ENCODE data around the gene CDC14A. TPM values are rescaled to one million over a fixed set of nuclear protein-coding genes. Genes with fewer than 3 reads are reported as not detected.

The CDC14A gene
- total RNA-seq, 1 donor from 2014 or later: 17.8 TPM

DNA sequence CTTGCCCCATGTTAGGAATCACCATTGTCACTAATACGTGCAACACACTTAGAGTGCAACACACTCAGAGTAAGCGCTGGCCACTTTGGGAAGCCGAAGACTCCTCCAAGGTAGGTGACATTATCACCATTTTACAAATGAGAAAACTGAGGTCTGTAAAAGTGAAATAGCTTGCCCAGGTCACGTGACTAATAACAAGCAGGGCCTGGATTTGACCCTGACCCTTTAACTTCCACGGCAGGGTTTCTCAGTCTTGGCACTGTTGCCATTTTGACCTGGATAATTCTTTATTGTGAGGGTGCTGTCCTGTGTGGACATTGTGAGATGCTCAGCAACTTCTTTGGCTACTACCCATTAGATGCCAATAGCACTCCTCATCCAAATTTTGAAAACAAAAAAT is 177.8 kb downstream of the CDC14A start:
- Histone ChIP-seq H3K27me3 (ENCODE audit: low read depth) (no peaks in the 10 kb centered on the region), H3K4me1 (peaks cover 30% of the 10 kb centered on the region), H3K9me3 (no peaks in the 10 kb centered on the region), H3K4me3 (no peak overlapping the region), H3K27ac (no peak overlapping the region), H3K36me3 (no peaks in the 10 kb centered on the region)
- ATAC-seq: no peak
- intact Hi-C loops (cut with DNase I): no loop called here
- DNase-seq: no peak
- TF ChIP-seq, protein P1, sequence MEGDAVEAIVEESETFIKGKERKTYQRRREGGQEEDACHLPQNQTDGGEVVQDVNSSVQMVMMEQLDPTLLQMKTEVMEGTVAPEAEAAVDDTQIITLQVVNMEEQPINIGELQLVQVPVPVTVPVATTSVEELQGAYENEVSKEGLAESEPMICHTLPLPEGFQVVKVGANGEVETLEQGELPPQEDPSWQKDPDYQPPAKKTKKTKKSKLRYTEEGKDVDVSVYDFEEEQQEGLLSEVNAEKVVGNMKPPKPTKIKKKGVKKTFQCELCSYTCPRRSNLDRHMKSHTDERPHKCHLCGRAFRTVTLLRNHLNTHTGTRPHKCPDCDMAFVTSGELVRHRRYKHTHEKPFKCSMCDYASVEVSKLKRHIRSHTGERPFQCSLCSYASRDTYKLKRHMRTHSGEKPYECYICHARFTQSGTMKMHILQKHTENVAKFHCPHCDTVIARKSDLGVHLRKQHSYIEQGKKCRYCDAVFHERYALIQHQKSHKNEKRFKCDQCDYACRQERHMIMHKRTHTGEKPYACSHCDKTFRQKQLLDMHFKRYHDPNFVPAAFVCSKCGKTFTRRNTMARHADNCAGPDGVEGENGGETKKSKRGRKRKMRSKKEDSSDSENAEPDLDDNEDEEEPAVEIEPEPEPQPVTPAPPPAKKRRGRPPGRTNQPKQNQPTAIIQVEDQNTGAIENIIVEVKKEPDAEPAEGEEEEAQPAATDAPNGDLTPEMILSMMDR (IDR thresholded peaks at IDR 0.05): no peak

DNA sequence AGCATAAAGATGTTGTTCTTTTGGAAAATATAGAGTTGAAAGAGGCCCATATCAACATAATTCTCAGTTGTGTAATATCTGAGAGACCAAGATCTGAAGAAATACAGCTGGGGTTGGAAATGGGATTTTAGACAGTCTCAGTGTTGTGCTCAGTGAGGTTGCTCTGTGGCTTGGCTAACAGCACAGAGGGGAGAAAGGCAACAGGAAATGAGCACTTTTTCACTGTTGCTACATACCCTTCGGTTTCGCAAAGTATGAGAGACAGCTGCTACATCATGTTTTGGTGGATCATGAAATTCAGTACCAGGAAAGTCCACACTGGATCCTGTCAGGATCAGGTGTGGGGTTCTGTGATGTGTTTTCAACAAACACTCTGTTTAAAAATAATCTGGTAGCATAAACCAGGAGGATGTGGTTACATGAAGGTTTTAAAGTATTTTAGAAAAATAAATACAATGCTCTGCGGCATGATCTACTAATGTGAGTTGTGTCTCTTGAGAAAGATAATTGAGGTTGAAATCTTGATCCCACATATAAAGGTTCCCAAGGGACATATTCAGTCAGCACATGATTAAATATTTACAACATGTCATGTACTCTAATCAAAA is 178.7 kb downstream of the CDC14A start:
- peaks cover 36% of the 10 kb centered on the region for H3K4me1 ChIP-seq
- H3K27ac ChIP-seq: no peak overlapping the region
- no peaks in the 10 kb centered on the region for H3K9me3 ChIP-seq
- H3K27me3 ChIP-seq (ENCODE audit: low read depth): peaks cover 4% of the 10 kb centered on the region
- TF ChIP-seq, protein P1 (IDR thresholded peaks at IDR 0.05): no peak
- peak; percentile 87 to 90 for ATAC-seq
- intact Hi-C loops (cut with DNase I): no loop called here
- no peaks in the 10 kb centered on the region for H3K36me3 ChIP-seq
- no peak for DNase-seq
- no peak overlapping the region for H3K4me3 ChIP-seq

DNA sequence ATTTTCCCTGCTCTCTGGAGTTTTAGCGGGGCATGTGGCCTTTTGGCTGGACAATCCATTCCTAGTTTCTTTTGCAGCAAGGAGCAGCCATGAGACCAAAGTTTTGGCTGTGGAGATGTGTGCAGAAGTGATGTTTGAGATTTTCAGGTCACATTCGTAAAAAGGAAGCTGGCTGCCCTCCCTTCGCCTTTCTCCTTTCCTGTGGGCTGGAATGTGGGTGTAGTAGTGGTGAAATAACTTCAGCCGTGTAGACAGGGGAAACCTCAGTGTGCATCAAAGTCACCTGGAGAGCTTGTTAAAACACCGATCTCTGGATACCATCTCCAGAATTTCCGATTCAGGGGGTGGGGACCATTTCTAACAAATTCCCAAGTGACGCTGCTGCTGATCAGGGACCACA is 180.3 kb downstream of the CDC14A start:
- H3K27me3 ChIP-seq (ENCODE audit: low read depth): peaks cover 5% of the 10 kb centered on the region
- no peak overlapping the region for H3K4me3 ChIP-seq
- DNase-seq: no peak
- peaks cover 38% of the 10 kb centered on the region for H3K4me1 ChIP-seq
- intact Hi-C loops (cut with DNase I): no loop called here
- ATAC-seq: no peak
- TF ChIP-seq, protein P1 (IDR thresholded peaks at IDR 0.05): no peak
- no peak overlapping the region for H3K27ac ChIP-seq
- H3K9me3 ChIP-seq: no peaks in the 10 kb centered on the region
- no peaks in the 10 kb centered on the region for H3K36me3 ChIP-seq

DNA sequence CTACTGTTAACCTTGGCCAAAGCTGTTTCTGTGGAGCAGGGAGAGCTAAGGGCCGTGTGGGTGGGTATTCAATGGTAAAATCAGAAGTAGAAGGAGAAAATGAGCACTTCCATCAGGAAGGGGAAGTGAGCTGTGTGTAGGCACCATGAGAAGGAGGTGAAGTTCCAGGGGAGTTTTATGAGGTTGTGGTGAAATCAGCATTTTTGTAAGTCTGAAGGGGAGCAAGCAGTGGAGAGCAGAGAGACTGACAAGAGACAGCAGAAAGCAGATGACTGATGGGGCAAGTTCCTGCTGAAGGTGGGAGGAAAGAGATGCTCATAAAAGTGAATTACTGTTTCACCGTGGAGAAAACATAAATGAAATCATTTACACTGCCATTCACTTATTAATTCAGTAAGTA is 183.0 kb downstream of the CDC14A start:
- intact Hi-C loops (cut with DNase I): no loop called here
- H3K4me3 ChIP-seq: no peak overlapping the region
- no peaks in the 10 kb centered on the region for H3K36me3 ChIP-seq
- TF ChIP-seq, protein P1 (IDR thresholded peaks at IDR 0.05): no peak
- H3K27me3 ChIP-seq (ENCODE audit: low read depth): peaks cover 27% of the 10 kb centered on the region
- peaks cover 40% of the 10 kb centered on the region for H3K4me1 ChIP-seq
- ATAC-seq: no peak
- no peaks in the 10 kb centered on the region for H3K9me3 ChIP-seq
- no peak overlapping the region for H3K27ac ChIP-seq
- DNase-seq: no peak

DNA sequence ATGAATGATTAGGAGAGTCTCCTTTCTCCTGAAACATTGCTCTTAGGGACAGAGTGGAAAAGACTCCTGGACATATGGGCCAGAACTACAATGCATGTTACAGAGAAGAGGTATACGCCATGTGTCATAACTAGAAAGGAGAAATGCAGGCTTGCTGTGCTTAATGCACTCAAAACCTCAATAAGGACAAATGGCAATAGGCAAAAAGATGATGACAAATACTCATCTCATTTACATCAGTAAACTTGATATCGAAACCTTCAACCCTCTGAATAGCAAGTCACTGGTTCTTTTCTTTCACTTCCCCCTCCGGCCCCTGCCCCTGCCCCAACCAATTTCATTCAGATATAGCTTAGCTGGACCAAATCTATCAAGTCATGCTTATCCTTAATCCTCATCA is 183.7 kb downstream of the CDC14A start:
- H3K36me3 ChIP-seq: no peaks in the 10 kb centered on the region
- intact Hi-C loops (cut with DNase I): no loop called here
- no peaks in the 10 kb centered on the region for H3K9me3 ChIP-seq
- H3K4me1 ChIP-seq: peaks cover 35% of the 10 kb centered on the region
- peaks cover 35% of the 10 kb centered on the region for H3K27me3 ChIP-seq (ENCODE audit: low read depth)
- ATAC-seq: no peak
- H3K4me3 ChIP-seq: no peak overlapping the region
- no peak overlapping the region for H3K27ac ChIP-seq
- no peak for DNase-seq
- TF ChIP-seq, protein P1 (IDR thresholded peaks at IDR 0.05): no peak

Measured in lower lobe of right lung (tissue), 2 donors.